K562 (cell line): ENCODE results near the gene ETV2. TPM values are rescaled to one million over a fixed set of nuclear protein-coding genes. Genes with fewer than 3 reads are reported as not detected.

Experiments used
- ATAC-seq: fragments of 200-7000 bp; cut with Tn5 transposase; 3 replicates; pipeline ENCODE4 v1.9.1; 2020; ENCODE audit warnings: moderate library complexity
- BruUV-seq: library from RNA; stranded (reverse); fragments of 400-500 nt; replicated peaks from 2 replicates; lab custom pipeline; 2021; lab: Mats Ljungman, UMichigan
- CTCF ChIA-PET: fragments of 300-600 bp; formaldehyde crosslinking; extraction: SDS; loops from one replicate; lab custom pipeline; 2021; ENCODE audit warnings: low intra/inter-chr PET ratio; lab: Yijun Ruan, JAX
- POLR2A ChIA-PET: fragments of 300-600, 350-650 bp; sonication (Branson Sonifier 250); formaldehyde crosslinking; extraction: SDS; loops from one replicate; lab custom pipeline; 2021; ENCODE audit warnings: antibody characterized with exemption, inconsistent platforms; lab: Yijun Ruan, JAX
- DNase-seq, 4 experiments: peaks; one replicate each; pipeline versions ENCODE4 v3.0.0 to v3.0.0-alpha.2; 2011 to 2018; ENCODE audit warnings: low spot score in 3 of 4, mixed read lengths in 3 of 4; ENCODE audit errors: extremely low read depth in 1 of 4
- FAIRE-seq: peaks from 2 replicates; lab custom pipeline; 2011; peaks lifted over from hg19 to GRCh38; lab: Jason Lieb, UNC
- H2AFZ ChIP-seq: 2 replicates; pipeline ENCODE4 v1.6.0; 2011; ENCODE audit warnings: low read depth, low read length, control low read depth, inconsistent platforms
- H3K27ac ChIP-seq: fragments of 200-600 bp; 3 replicates; pipeline ENCODE4 v1.8.0; 2011; ENCODE audit warnings: low read depth, mild to moderate bottlenecking, control low read depth, inconsistent platforms, low read length, moderate library complexity, mixed read lengths; ENCODE audit errors: extremely low read depth
- H3K27me3 ChIP-seq, 2 experiments: fragments of 300-600 bp in 1 of 2; 2 replicates in 1 of 2; 3 replicates in 1 of 2; pipeline versions ENCODE4 v1.6.0 to v1.8.0; 2011; ENCODE audit warnings: inconsistent platforms in 2 of 2, low read length in 2 of 2, mild to moderate bottlenecking in 1 of 2, mixed read lengths in 1 of 2, moderate library complexity in 1 of 2; ENCODE audit not compliant: control insufficient read depth in 2 of 2, insufficient read depth in 2 of 2
- H3K36me3 ChIP-seq: fragments of 300-600 bp; 3 replicates; pipeline ENCODE4 v1.8.0; 2011; ENCODE audit warnings: mild to moderate bottlenecking, low read length, inconsistent platforms; ENCODE audit not compliant: control insufficient read depth, insufficient read depth
- H3K4me1 ChIP-seq, 2 experiments: fragments of 200-600 bp in 1 of 2; replicated peaks in 1 of 2; 2 replicates in 1 of 2; 3 replicates in 1 of 2; pipeline versions ENCODE4 v1.5.1 to v1.8.0; 2011; ENCODE audit warnings: inconsistent platforms in 2 of 2, low read length in 2 of 2, mild to moderate bottlenecking in 1 of 2, mixed read lengths in 1 of 2, moderate library complexity in 1 of 2; ENCODE audit not compliant: control insufficient read depth in 2 of 2, insufficient read depth in 2 of 2
- H3K4me2 ChIP-seq: 2 replicates; pipeline ENCODE4 v1.6.1; 2011; ENCODE audit warnings: low read length, control low read depth, inconsistent platforms, mixed read lengths; ENCODE audit not compliant: insufficient read depth
- H3K4me3 ChIP-seq: fragments of 200-600 bp; sonication (generic), shearing (Covaris generic); 2 replicates; pipeline ENCODE4 v1.5.1; 2016; ENCODE audit warnings: control low read depth, inconsistent platforms
- H3K79me2 ChIP-seq: fragments of 200-600 bp; 3 replicates; pipeline ENCODE4 v1.8.0; 2011; ENCODE audit warnings: low read length, inconsistent platforms; ENCODE audit not compliant: control insufficient read depth, insufficient read depth
- H3K9ac ChIP-seq, 2 experiments: 2 replicates each; pipeline versions ENCODE4 v1.6.0 to v1.6.1; 2011; ENCODE audit warnings: low read depth in 2 of 2, low read length in 2 of 2, control low read depth in 1 of 2, inconsistent platforms in 1 of 2, mild to moderate bottlenecking in 1 of 2, mixed read lengths in 1 of 2; ENCODE audit not compliant: insufficient read depth in 1 of 2
- H3K9me1 ChIP-seq: one replicate; pipeline ENCODE4 v1.6.0; 2011; ENCODE audit warnings: inconsistent platforms, mild to moderate bottlenecking, low read length, moderate library complexity; ENCODE audit not compliant: control insufficient read depth, insufficient read depth
- H3K9me3 ChIP-seq: replicated peaks from 2 replicates; pipeline ENCODE4 v1.5.1; 2011; ENCODE audit warnings: low read depth, low read length, inconsistent platforms; ENCODE audit not compliant: control insufficient read depth, insufficient read depth
- H4K20me1 ChIP-seq: replicated peaks from 2 replicates; pipeline ENCODE4 v1.6.1; 2011; ENCODE audit warnings: low read length, inconsistent platforms, mixed read lengths; ENCODE audit not compliant: control insufficient read depth, insufficient read depth
- DDX20 ChIP-seq: fragments of 450-650 bp; IDR thresholded peaks from 2 replicates; pipeline ENCODE4 v1.6.1; 2016; ENCODE audit warnings: missing genetic modification characterization, low read depth, mild to moderate bottlenecking, missing compliant biosample characterization, moderate library complexity
- HMG20A ChIP-seq: fragments of 450-650 bp; formaldehyde crosslinking; conservative IDR thresholded peaks from 2 replicates; pipeline ENCODE4 v1.4.0; 2020; ENCODE audit warnings: mild to moderate bottlenecking, mixed read lengths
- HMGN3 ChIP-seq: IDR thresholded peaks from 2 replicates; pipeline ENCODE4 v1.6.1; 2011; ENCODE audit warnings: borderline replicate concordance, low read depth, mild to moderate bottlenecking, mixed read lengths, low read length; ENCODE audit not compliant: insufficient read length; ENCODE audit errors: extremely low read depth
- HNRNPUL1 ChIP-seq: fragments of 200-400 bp; formaldehyde crosslinking; IDR thresholded peaks from 2 replicates; pipeline ENCODE4 v1.6.1; 2017; ENCODE audit warnings: low read length
- NFATC3 ChIP-seq: fragments of 450-650 bp; IDR thresholded peaks from 2 replicates; pipeline ENCODE4 v1.6.1; 2017; ENCODE audit warnings: mild to moderate bottlenecking
- PHF21A ChIP-seq: fragments of 450-650 bp; IDR thresholded peaks from 2 replicates; pipeline ENCODE4 v1.6.1; 2017; ENCODE audit warnings: low read depth, borderline replicate concordance
- PHF8 ChIP-seq: fragments of 200-600 bp; sonication (generic); IDR thresholded peaks from 2 replicates; pipeline ENCODE4 v1.6.1; 2012; ENCODE audit warnings: mixed run types, mild to moderate bottlenecking, inconsistent platforms, low read length, moderate library complexity, borderline replicate concordance
- ZFX ChIP-seq: sonication (generic); formaldehyde crosslinking; IDR thresholded peaks from 2 replicates; pipeline ENCODE4 v1.8.0; 2022; ENCODE audit warnings: mild to moderate bottlenecking, missing genetic modification reagents, moderate library complexity
- ZNF75A ChIP-seq: fragments of 450-650 bp; formaldehyde crosslinking; IDR thresholded peaks from 2 replicates; pipeline ENCODE4 v1.4.0; 2020; ENCODE audit warnings: mild to moderate bottlenecking
- WGBS: fragments of 100-300 bp; shearing (Covaris generic); methylation state at CpG from one replicate; pipeline ENCODE4 v1.1.6; 2016; ENCODE audit warnings: low coverage, mixed read lengths; ENCODE audit not compliant: insufficient coverage; ENCODE audit errors: missing lambda C conversion rate; 5-methylcytosine and 5-hydroxymethylcytosine counted together
- in situ Hi-C: fragments of 300-500 bp; cut with MboI; formaldehyde crosslinking; loops from 4 replicates; pipeline ENCODE4 v1.15.0; 2018; ENCODE audit warnings: inconsistent platforms, mixed read lengths
- intact Hi-C: fragments of 100-400 bp; cut with micrococcal nuclease; formaldehyde crosslinking; loops from 2 replicates; pipeline ENCODE4 v1.14.2; 2022
- polyA plus RNA-seq, 8 experiments: library from polyadenylated mRNA; depleted of rRNA in 4 of 8; stranded (reverse) in 5 of 8; unstranded in 3 of 8; fragments of >200 nt; fragmentation: Nextera tagmentation in 2 of 8; fragmentation: Illumina TruSeq in 1 of 8; extraction: Ambion mirVana in 2 of 8; extraction: Trizol in 1 of 8; gene quantifications; 2 replicates each; pipeline versions ENCODE4 v1.2.1 to v1.2.3, GENCODE V29; 2011 to 2014; ENCODE audit warnings: inconsistent platforms in 1 of 8, missing spikeins in 1 of 8
- total RNA-seq, 7 experiments: library from RNA; depleted of rRNA in 6 of 7; stranded (reverse); fragments of >200 nt in 6 of 7; fragmentation: Illumina TruSeq in 2 of 7; extraction: Trizol in 2 of 7; gene quantifications; 2 replicates each; pipeline versions ENCODE4 v1.2.1 to v1.2.3, GENCODE V29; 2011 to 2021; ENCODE audit warnings: low replicate concordance in 1 of 7
- TF ChIP-seq, protein P1 (sequence below): fragments of 250-450 bp; sonication (Bioruptor Pico); IDR thresholded peaks from 2 replicates; pipeline ENCODE4 v1.8.0; 2021; ENCODE audit warnings: mild to moderate bottlenecking, moderate library complexity
- TF ChIP-seq, protein P2 (sequence below): sonication (generic); formaldehyde crosslinking; IDR thresholded peaks from 2 replicates; pipeline ENCODE4 v1.8.0; 2022; ENCODE audit warnings: missing genetic modification reagents, mild to moderate bottlenecking, moderate library complexity, borderline replicate concordance

ETV2 gene
- total and polyA plus RNA-seq, 9 of the 15 experiments (the other 6 are each of a cell fraction or from before 2014, with no cell fraction given), result 0.11 to 3.7 (median 0.55) TPM

DNA sequence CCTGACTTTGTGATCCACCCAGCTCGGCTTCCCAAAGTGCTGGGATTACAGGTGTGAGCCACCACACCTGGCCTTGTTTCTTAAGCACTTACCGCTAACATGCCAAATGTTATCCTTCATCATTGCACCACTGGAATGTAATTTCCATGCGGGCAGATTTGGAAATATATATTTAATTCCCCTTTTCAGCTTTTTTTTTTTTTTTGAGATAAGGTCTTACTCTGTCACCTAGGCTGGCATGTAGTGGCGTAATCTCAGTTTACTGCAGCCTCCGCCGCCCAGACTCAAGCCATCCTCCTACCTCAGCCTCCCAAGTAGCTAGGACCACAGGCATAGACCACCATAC lies 20.4 kb downstream of the ETV2 start:
- TF ChIP-seq HMG20A (no peak), ZNF75A (CRISPR knock-in tag) (no peak), PHF21A (no peak), DDX20 (tag) (no peak), HMGN3 (no peak)
- Histone ChIP-seq H3K9ac (no peak overlapping the region), H3K9me1 (no peaks in the 10 kb centered on the region), H3K9me3 (no peaks in the 10 kb centered on the region), H3K79me2 (no peaks in the 10 kb centered on the region), H3K4me2 (no peak overlapping the region), H3K27me3 (peaks cover 2 to 5% of the 10 kb centered on the region in 2 experiments; a peak in 2 of 5 replicates), H3K4me3 (no peak overlapping the region), H3K36me3 (peaks cover 17% of the 10 kb centered on the region; the same call in 2 of the 3 replicates), H4K20me1 (peaks cover 6% of the 10 kb centered on the region), H2AFZ (no peak overlapping the region), H3K27ac (no peak overlapping the region), H3K4me1 (peaks cover 0 to 12% of the 10 kb centered on the region in 2 experiments; a peak in 2 of 5 replicates)
- in situ Hi-C loops, result no loop called here
- no peak for FAIRE-seq
- POLR2A ChIA-PET, result interaction anchor here (0.6 to 1.5 kb wide), 5 partner anchors 11 to 62 kb away, joined by 3 to 7 read pairs (median 4); partner anchors contain the start of gene COX6B1
- WGBS, result 82% methylated on average over 5 of the region's 6 CpGs
- intact Hi-C loops, result no loop called here
- ATAC-seq, result no peak
- CTCF ChIA-PET, result no interaction called here
- BruUV-seq, result no TSS peak
- no peak for DNase-seq

DNA sequence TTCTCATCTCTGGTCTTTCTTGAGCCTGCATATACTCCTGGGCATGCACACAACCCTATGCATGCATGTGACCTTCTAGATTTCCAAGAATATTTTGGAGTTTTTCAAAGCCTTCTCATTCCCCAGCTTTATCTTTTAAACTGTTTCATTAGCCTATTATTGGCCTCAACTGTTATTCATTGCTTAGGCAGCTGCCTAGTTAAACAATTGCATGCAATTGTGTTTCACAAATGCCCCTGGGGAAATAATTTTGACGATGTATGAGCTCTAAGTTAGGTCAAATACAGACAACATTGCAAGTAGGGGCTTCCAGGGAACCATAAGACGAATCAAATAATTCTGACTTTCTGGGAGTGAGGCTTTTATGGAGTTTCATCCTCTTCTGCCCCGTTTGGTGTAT lies 22.4 kb downstream of the ETV2 start:
- no peaks in the 10 kb centered on the region for H3K9me1 ChIP-seq
- H3K9ac ChIP-seq, result no peak overlapping the region
- H3K79me2 ChIP-seq, result no peaks in the 10 kb centered on the region
- H3K27me3 ChIP-seq, result peaks cover 11 to 20% of the 10 kb centered on the region in 2 experiments; a peak in 4 of 5 replicates
- H2AFZ ChIP-seq, result no peak overlapping the region
- POLR2A ChIA-PET, result interaction anchor here (1.2 kb wide), 1 partner anchor 10 kb away, joined by 3 read pairs; no protein-coding TSS in a partner anchor
- BruUV-seq, result no TSS peak
- peaks cover 0 to 12% of the 10 kb centered on the region in 2 experiments; a peak in 2 of 5 replicates for H3K4me1 ChIP-seq
- no peaks in the 10 kb centered on the region for H3K36me3 ChIP-seq
- WGBS, result 10% methylated on average over 3 of the region's 3 CpGs
- H3K4me3 ChIP-seq, result no peak overlapping the region
- CTCF ChIA-PET, result no interaction called here
- no peak overlapping the region for H3K27ac ChIP-seq
- FAIRE-seq, result no peak
- H3K4me2 ChIP-seq, result no peak overlapping the region
- H3K9me3 ChIP-seq, result no peaks in the 10 kb centered on the region
- intact Hi-C loops, result no loop called here
- TF ChIP-seq NFATC3 (no peak), ZFX (CRISPR knock-in tag) (no peak), PHF8 (no peak), HNRNPUL1 (no peak)
- TF ChIP-seq, protein P1, sequence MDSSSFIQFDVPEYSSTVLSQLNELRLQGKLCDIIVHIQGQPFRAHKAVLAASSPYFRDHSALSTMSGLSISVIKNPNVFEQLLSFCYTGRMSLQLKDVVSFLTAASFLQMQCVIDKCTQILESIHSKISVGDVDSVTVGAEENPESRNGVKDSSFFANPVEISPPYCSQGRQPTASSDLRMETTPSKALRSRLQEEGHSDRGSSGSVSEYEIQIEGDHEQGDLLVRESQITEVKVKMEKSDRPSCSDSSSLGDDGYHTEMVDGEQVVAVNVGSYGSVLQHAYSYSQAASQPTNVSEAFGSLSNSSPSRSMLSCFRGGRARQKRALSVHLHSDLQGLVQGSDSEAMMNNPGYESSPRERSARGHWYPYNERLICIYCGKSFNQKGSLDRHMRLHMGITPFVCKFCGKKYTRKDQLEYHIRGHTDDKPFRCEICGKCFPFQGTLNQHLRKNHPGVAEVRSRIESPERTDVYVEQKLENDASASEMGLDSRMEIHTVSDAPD (CRISPR knock-in tag), result no peak
- TF ChIP-seq, protein P2, sequence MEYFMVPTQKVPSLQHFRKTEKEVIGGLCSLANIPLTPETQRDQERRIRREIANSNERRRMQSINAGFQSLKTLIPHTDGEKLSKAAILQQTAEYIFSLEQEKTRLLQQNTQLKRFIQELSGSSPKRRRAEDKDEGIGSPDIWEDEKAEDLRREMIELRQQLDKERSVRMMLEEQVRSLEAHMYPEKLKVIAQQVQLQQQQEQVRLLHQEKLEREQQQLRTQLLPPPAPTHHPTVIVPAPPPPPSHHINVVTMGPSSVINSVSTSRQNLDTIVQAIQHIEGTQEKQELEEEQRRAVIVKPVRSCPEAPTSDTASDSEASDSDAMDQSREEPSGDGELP (CRISPR knock-in tag), result no peak
- DNase-seq, result no peak
- in situ Hi-C loops, result no loop called here
- ATAC-seq, result no peak
- H4K20me1 ChIP-seq, result no peaks in the 10 kb centered on the region
